ENCODE measurements around the gene ZC3H7B. TPM values are rescaled to one million over a fixed set of nuclear protein-coding genes. Genes with fewer than 3 reads are reported as not detected.
"Not testable (repeated sequence)": the region's sequence is repeated elsewhere in the genome, so short reads cannot be mapped to it uniquely, and the experiment has no call there.

Gene ZC3H7B
- total RNA-seq: 41.3 TPM
- long read RNA-seq, full-length matches to known transcripts: 1 of 9 reads
- long read RNA-seq, partial matches to known transcripts: 7 of 9 reads
- long read RNA-seq, other reads (novel, unspliced or antisense): 1 of 9 reads

- ATAC-seq (ENCODE audit: poor library complexity): peak; percentile 98
Measured at GRCh38 chr22:41301085-41302020, at the start of gene ZC3H7B. TSS of gene ZC3H7B (plus strand) at chr22:41301525. CDS start at chr22:41320661, 19,136 bp downstream.

GRCh38 chr22:41252365-41252764, 49.0 kb upstream of the ZC3H7B start:
- intact Hi-C loops (cut with DNase I): no loop called here
- no peak for ATAC-seq (ENCODE audit: poor library complexity)
- no peak for DNase-seq

More at GRCh38 chr22:41301085-41302020, at the start of gene ZC3H7B:
- intact Hi-C loops (cut with DNase I): no loop called here
- DNase-seq: peak; percentile 89

- DNase-seq (no peak), ATAC-seq (ENCODE audit: poor library complexity) (no peak)
Measured at GRCh38 chr22:41254230-41254629, 47.1 kb upstream of the ZC3H7B start.

GRCh38 chr22:41256254-41257253, 44.8 kb upstream of the ZC3H7B start:
- DNase-seq: no peak
- intact Hi-C loops (cut with DNase I): no loop called here
- ATAC-seq (ENCODE audit: poor library complexity): no peak

More at GRCh38 chr22:41254230-41254629, 47.1 kb upstream of the ZC3H7B start:
- intact Hi-C loops (cut with DNase I): no loop called here

DNA sequence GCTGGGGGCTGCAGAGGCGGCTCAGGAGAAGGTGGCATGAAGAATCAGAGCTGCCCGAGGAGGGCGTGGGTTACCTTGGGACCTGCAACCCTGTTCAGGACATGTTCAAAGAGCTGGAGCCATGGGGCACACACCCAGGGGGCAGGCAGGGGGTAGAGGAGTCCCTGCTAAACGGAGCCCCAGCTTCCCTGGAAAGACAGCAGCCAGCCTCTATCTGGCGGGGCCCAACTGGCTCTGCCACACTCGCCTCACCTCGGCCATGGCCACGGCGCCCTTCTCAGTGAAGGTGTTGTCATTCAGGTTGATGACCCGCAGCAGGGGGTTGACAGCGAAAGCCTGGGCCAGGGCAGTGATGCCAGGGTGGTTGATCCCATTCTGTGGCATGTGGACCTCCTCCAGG, 43.6 kb upstream of the ZC3H7B start:
- ATAC-seq (ENCODE audit: poor library complexity) (no peak), DNase-seq (no peak)
- intact Hi-C loops (cut with DNase I): no loop called here

- intact Hi-C loops (cut with DNase I); DNase-seq; ATAC-seq (ENCODE audit: poor library complexity): not testable (repeated sequence)
Measured at GRCh38 chr22:41259756-41260155, 41.6 kb upstream of the ZC3H7B start.

- ATAC-seq (ENCODE audit: poor library complexity): peak; percentile 88
- intact Hi-C loops (cut with DNase I): no loop called here
- peak; percentile 87 for DNase-seq
Measured at GRCh38 chr22:41260871-41261270, 40.5 kb upstream of the ZC3H7B start.

- intact Hi-C loops (cut with DNase I): no loop called here
- peak; percentile 71 for ATAC-seq (ENCODE audit: poor library complexity)
- DNase-seq: peak; percentile 62
Measured at GRCh38 chr22:41261541-41262249, 39.6 kb upstream of the ZC3H7B start.

DNA sequence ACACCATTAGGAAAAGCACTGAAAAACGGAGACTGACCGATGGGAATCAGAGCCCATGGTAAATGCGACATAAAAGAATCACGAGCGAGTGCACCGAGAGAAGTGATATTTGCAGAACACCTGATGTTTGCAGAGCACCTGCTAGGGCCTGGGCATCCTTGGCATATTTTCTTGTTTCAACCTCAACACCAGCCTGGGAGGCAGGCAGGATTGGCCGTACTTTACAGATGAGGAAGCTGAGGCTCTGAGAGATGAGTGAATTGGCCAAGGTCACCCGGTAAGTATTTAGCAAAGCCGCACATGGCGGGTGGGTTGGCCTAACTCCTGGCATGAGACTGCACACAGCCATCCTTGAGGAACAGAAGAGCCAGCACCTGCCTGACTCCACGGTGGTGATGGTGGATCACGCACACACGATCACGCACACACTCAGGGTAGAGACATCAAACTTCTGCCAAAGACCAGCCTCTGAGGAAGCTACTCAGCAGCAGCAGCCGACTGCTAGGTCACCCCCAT, 39.0 kb upstream of the ZC3H7B start:
- intact Hi-C loops (cut with DNase I): no loop called here
- DNase-seq (no peak), ATAC-seq (ENCODE audit: poor library complexity) (no peak)

GRCh38 chr22:41263704-41264103, 37.6 kb upstream of the ZC3H7B start:
- DNase-seq: no peak
- intact Hi-C loops (cut with DNase I): no loop called here
- ATAC-seq (ENCODE audit: poor library complexity): no peak

DNA sequence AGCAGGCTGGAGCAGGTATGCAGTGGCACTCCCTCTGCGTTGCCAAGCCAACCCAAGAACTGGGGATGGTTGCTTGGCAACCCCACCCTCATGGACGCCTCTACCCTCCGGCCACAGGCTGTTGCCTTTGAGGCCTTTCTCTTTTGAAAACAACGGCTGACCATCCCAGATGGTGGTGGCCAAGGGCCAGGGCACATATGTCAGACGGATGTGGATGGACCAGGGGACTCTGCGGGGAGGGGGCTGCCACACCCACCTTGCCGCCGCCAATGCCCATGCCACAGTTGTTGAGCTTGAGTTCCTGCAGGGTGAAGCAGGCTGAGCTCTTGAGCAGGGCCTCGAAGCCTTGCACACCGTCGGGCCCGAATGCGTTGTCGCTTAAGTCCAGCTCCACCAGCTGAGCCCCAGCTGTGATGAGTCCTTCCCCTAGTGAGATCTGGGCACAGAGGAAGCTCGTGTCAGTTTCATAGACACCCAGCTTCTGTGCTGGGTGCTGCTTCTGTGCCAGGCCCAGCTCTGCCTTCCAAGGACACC, 36.9 kb upstream of the ZC3H7B start:
- intact Hi-C loops (cut with DNase I): no loop called here
- no peak for DNase-seq

DNA sequence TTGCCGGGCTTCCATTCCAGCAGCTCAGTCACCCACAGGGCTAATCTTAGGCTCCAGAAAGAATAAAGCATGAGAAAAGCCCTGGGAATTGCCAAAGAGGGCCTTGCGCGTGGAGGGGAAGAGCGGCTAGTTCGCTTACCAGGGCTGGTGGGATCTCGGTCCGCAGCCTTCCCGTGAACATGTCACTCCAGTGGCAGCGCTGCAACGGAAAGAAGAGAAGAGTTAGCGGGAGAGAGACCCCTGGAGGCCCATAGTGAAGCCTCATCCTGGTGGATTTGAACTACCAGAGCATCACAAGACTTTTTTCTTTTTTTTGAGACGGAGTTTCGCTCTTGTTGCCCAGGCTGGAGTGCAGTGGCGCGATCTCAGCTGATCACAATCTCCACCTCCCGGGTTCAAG, 33.4 kb upstream of the ZC3H7B start:
- intact Hi-C loops (cut with DNase I): no loop called here
- DNase-seq (no peak), ATAC-seq (ENCODE audit: poor library complexity) (no peak)

More for the DNA sequence above, 36.9 kb upstream of the ZC3H7B start:
- no peak for ATAC-seq (ENCODE audit: poor library complexity)

- intact Hi-C loops (cut with DNase I): no loop called here
- ATAC-seq (ENCODE audit: poor library complexity) (no peak), DNase-seq (no peak)
Measured at GRCh38 chr22:41271787-41272186, 29.5 kb upstream of the ZC3H7B start.

GRCh38 chr22:41273128-41273527, 28.2 kb upstream of the ZC3H7B start:
- DNase-seq: no peak
- intact Hi-C loops (cut with DNase I): no loop called here
- no peak for ATAC-seq (ENCODE audit: poor library complexity)

DNA sequence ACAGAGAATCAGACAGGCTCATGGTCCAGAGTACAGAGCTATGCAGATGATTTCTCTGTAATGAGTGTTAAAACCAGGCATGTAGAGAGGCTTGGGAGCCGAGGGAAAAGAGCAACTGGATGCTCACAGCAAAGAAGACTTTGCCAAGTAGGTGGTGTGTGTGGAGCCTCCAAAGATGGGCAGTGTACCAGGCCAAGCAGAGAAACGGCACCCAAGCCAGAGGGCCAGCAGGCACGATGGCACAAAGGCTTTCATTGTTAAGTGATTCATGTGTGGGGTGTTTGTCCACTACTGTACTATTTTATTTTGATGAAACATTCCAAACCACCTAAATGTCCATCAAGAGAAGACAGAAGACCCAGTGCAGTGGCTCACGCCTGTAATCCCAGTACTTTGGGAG, 26.5 kb upstream of the ZC3H7B start:
- intact Hi-C loops (cut with DNase I): no loop called here
- ATAC-seq (ENCODE audit: poor library complexity) (peak; percentile 62), DNase-seq (no peak)

GRCh38 chr22:41280065-41280464, 21.3 kb upstream of the ZC3H7B start:
- intact Hi-C loops (cut with DNase I): no loop called here
- DNase-seq: no peak
- no peak for ATAC-seq (ENCODE audit: poor library complexity)

DNA sequence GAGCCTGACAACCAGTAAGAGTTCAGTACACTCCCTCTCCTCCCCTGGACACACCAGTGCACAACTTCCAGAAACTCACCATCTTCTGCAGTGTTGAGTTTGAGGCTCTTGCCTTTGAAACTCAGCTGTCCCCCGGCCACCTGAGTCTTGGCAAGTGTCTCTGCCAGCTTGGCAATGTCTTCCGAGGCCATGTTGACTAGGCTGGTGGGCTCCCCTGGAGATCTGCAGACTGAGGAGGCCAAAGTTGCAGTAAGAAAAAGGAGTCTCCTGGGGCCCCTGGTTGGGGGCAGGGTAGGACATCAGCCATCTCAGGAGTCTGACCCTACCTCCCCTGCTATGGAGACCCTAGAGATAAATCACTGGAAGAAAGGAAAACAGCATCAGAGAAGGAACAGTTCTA, 20.5 kb upstream of the ZC3H7B start:
- ATAC-seq (ENCODE audit: poor library complexity) (no peak), DNase-seq (no peak)
- intact Hi-C loops (cut with DNase I): no loop called here

DNA sequence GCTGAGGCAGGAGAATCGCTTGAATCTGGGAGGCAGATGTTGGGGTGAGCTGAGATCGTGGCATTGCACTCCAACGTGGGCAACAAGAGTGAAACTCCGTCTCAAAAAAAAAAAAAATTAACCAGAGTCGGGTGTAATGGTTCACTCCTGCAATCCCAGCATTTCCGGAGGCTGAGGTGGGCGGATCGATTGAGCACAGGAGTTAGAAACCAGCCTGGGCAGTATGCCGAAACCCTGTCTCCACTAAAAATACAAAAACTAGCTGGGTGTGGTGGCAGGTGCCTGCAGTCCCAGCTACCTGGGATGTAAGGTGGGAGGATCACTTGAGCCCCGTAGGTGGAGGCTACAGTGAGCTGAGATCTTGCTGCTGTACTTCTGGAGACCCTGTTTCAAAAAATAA, 16.9 kb upstream of the ZC3H7B start:
- DNase-seq (no peak), ATAC-seq (ENCODE audit: poor library complexity) (no peak)
- intact Hi-C loops (cut with DNase I): no loop called here

All from Right ventricle myocardium superior (tissue), 1 donor.